Stomach (tissue), 9 donors: Measurements from ENCODE around the gene SETD4. TPM values are rescaled to one million over a fixed set of nuclear protein-coding genes. Genes with fewer than 3 reads are reported as not detected.

ENCODE experiments used
- DNase-seq, 2 donors: peaks; one replicate each; pipeline versions ENCODE4 v3.0.0 to v3.0.0-alpha.2; 2013 to 2019
- H3K27ac ChIP-seq, 5 donors: fragments of 200-600 bp in 4 of 5; sonication (generic) in 4 of 5; one replicate each; pipeline ENCODE4 v1.5.1; 2013 to 2019; ENCODE audit warnings: mild to moderate bottlenecking in 1 of 5, moderate library complexity in 1 of 5
- H3K27me3 ChIP-seq, 3 donors: fragments of 200-600 bp; sonication (generic); one replicate each; pipeline ENCODE4 v1.5.1; 2017 to 2019; ENCODE audit warnings: mixed run types in 1 of 3
- H3K36me3 ChIP-seq, 4 donors: fragments of 200-600 bp; sonication (generic); 1 replicate in 3 of 4; 2 replicates in 1 of 4; pipeline ENCODE4 v1.5.1; 2016 to 2019
- H3K4me1 ChIP-seq, 4 donors: fragments of 200-600 bp; sonication (generic); one replicate each; pipeline ENCODE4 v1.5.1; 2016 to 2019
- H3K4me3 ChIP-seq, 4 donors: fragments of 200-600 bp; sonication (generic) in 3 of 4; one replicate each; pipeline ENCODE4 v1.5.1; 2016 to 2019; ENCODE audit warnings: mild to moderate bottlenecking in 1 of 4
- H3K9me3 ChIP-seq, 4 donors: fragments of 200-600 bp; sonication (generic); one replicate each; pipeline ENCODE4 v1.5.1; 2016 to 2019
- CTCF ChIP-seq, 7 experiments: fragments of 450-650 bp in 4 of 7; fragments of 200-600 bp in 3 of 7; sonication (generic) in 3 of 7; IDR thresholded peaks; one replicate each; pipeline ENCODE4 v1.5.1; 2016 to 2019; ENCODE audit warnings: antibody characterized with exemption in 7 of 7, control low read depth in 2 of 7, mild to moderate bottlenecking in 1 of 7
- EP300 ChIP-seq: sonication (generic); formaldehyde crosslinking; IDR thresholded peaks from one replicate; pipeline ENCODE4 v1.6.1; 2017; ENCODE audit warnings: antibody characterized with exemption
- POLR2A ChIP-seq, 4 donors: fragments of 450-650 bp; IDR thresholded peaks; one replicate each; pipeline ENCODE4 v1.6.1; 2016; ENCODE audit warnings: antibody characterized with exemption in 4 of 4, control low read depth in 2 of 4, mild to moderate bottlenecking in 1 of 4, moderate library complexity in 1 of 4
- POLR2AphosphoS5 ChIP-seq, 3 donors: sonication (generic); formaldehyde crosslinking; IDR thresholded peaks; one replicate each; pipeline ENCODE4 v1.6.1; 2016; ENCODE audit warnings: antibody characterized with exemption in 3 of 3
- WGBS, 5 donors: extraction: QIAGEN DNeasy Blood & Tissue Kit in 3 of 5; methylation state at CpG; one replicate each; pipeline versions ENCODE4 v1.1.5 to v1.1.7; 2013 to 2018; 5-methylcytosine and 5-hydroxymethylcytosine counted together
- intact Hi-C: fragments of 100-400 bp; cut with DNase I; formaldehyde crosslinking; loops from one replicate; pipeline ENCODE4 v1.15.1; 2023; ENCODE audit warnings: low total_unique reads
- polyA plus RNA-seq, 3 donors: library from polyadenylated mRNA; stranded (reverse); fragments of 200-250 nt; gene quantifications; one replicate each; pipeline ENCODE4 v1.2.3, GENCODE V29; 2013
- total RNA-seq, 5 donors: library from RNA; depleted of rRNA; stranded (reverse); fragments of >200 nt; gene quantifications; one replicate each; pipeline versions ENCODE4 v1.1.0 to v1.2.3, GENCODE V29; 2014 to 2016
- donor health status: healthy with polysubstance abuse.
- donor health status: Bipolar disorder and iron deficiency.
- donor health status: healthy.

SETD4 gene
- total and polyA plus RNA-seq, 8 donors = 6.9 to 87.5 (median 25.5) TPM

DNA sequence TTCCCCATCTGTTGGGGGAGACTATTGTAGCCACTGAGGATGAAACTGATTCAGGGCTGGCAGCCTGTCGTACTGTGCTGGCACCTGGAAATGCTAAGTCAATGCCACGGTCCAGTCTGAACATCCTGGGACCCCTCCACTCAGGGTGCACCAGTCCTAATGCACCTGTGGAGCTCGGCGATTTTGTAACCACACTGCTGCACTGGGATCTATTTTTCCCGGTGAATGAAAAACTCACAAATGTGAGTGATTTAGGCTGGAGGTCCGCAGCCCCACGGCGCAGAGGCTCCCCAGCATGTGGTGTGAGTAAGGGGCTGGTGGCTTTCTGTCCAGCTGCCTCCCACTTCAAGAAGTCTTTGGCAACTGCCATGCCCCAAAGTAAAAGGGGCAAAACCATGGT is 35.5 kb downstream of the SETD4 start:
- Histone ChIP-seq H3K27ac (no peak overlapping the region), H3K36me3 (no peaks in the 10 kb centered on the region), H3K4me3 (no peak overlapping the region), H3K27me3 (no peaks in the 10 kb centered on the region), H3K9me3 (no peaks in the 10 kb centered on the region), H3K4me1 (peaks cover 5 to 26% (median 14%) of the 10 kb centered on the region in 4 donors)
- 95 to 98% (median 96%) methylated on average over 8 of the region's 8 CpGs for WGBS, 5 donors
- intact Hi-C loops = no loop called here
- DNase-seq = no peak
- TF ChIP-seq POLR2A (IDR thresholded peaks at IDR 0.05) = no peak
- no peak for TF ChIP-seq CTCF (IDR thresholded peaks at IDR 0.05)

- no peaks in the 10 kb centered on the region for H3K36me3 ChIP-seq
- H3K27ac ChIP-seq = peak overlapping the region in 1 of 5 donors; percentile 15
- DNase-seq = peak in 1 of 2 donors; percentile 70
These were observed 37.2 kb downstream of the SETD4 start for GRCh38 chr21:36023092-36023480.

DNA sequence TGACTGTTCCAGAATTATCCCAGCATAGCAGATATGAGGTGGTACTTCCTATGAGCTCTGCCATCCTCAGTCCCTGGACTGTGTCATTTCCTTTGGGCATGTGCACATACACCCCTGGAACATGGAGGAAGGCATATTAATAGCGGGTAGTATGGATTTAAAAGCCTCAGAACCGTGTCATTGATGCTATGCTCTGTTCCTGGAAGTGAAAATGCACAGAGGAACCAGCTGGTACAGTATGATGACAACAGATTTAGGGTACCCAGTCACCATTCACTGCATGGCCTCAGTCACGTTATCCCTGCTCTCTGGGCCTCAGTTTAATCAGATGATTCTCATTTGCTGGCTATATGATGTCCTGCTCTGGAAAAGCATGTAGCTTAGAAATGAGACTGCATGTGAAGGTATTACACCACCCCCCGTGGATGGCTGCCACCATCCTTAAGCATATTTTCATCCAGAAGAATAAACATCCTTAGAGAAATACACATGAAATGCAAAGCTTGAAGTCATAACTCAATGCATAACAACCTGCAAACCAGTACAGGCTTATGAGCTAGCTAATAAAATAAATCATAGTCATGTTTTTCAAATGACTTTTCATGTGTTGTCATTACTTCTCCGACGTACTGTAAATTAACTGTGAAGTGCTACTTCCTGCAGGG is 37.8 kb downstream of the SETD4 start:
- Histone ChIP-seq H3K4me3 (no peak overlapping the region), H3K27ac (no peak overlapping the region), H3K9me3 (no peaks in the 10 kb centered on the region), H3K36me3 (no peaks in the 10 kb centered on the region), H3K27me3 (no peaks in the 10 kb centered on the region), H3K4me1 (peaks cover 0 to 17% (median 6%) of the 10 kb centered on the region in 4 donors)
- WGBS, 5 donors = 59 to 73% (median 72%) methylated on average over 6 of the region's 6 CpGs
- TF ChIP-seq CTCF (IDR thresholded peaks at IDR 0.05) = no peak
- no peak for TF ChIP-seq EP300
- no peak for TF ChIP-seq POLR2A (IDR thresholded peaks at IDR 0.05)
- intact Hi-C loops = no loop called here
- DNase-seq = no peak

More at GRCh38 chr21:36023092-36023480, 37.2 kb downstream of the SETD4 start:
- peaks cover under 1 to 20% (median 10%) of the 10 kb centered on the region in 4 donors for H3K4me1 ChIP-seq
- WGBS, 5 donors = 71 to 85% (median 72%) methylated on average over 3 of the region's 3 CpGs
- H3K27me3 ChIP-seq = no peaks in the 10 kb centered on the region
- H3K4me3 ChIP-seq = no peak overlapping the region
- no peaks in the 10 kb centered on the region for H3K9me3 ChIP-seq
- intact Hi-C loops = no loop called here
- TF ChIP-seq POLR2AphosphoS5 (IDR thresholded peaks at IDR 0.05) = peak in 1 of 3 donors; percentile 22
- TF ChIP-seq EP300 = no peak
- TF ChIP-seq CTCF (IDR thresholded peaks at IDR 0.05) = no peak

GRCh38 chr21:36021251-36021837 is 39.0 kb downstream of the SETD4 start:
- DNase-seq = no peak
- TF ChIP-seq CTCF (IDR thresholded peaks at IDR 0.05) (no peak), POLR2AphosphoS5 (IDR thresholded peaks at IDR 0.05) (no peak), EP300 (no peak), POLR2A (IDR thresholded peaks at IDR 0.05) (no peak)
- Histone ChIP-seq H3K4me1 (peaks cover 0 to 17% (median 6%) of the 10 kb centered on the region in 4 donors), H3K4me3 (no peak overlapping the region), H3K9me3 (no peaks in the 10 kb centered on the region), H3K36me3 (no peaks in the 10 kb centered on the region), H3K27me3 (no peaks in the 10 kb centered on the region), H3K27ac (no peak overlapping the region)
- WGBS, 5 donors = 90 to 96% (median 94%) methylated on average over 11 of the region's 11 CpGs
- intact Hi-C loops = no loop called here
